ENCODE data around the gene ARSJ.

DNA sequence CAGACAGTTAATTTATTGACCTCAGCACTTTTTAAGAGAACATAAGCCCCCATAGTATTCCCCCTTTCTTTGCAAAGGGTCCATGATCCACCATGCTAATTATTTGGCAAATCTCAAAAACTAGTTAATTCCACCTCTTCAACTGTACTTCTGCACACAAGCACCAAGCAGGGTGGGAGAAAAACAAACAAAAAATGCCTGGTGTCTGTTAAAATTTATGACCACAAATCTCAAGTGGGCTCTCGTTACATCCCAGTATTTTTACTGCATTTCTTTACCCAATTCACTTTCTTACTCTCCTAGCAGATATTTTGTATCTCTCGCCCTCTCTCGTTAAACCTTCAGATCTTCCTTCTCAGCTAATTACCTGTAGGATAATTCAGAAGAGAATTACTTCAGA lies 6.1 kb downstream of the ARSJ start:
- TF ChIP-seq, protein P1, sequence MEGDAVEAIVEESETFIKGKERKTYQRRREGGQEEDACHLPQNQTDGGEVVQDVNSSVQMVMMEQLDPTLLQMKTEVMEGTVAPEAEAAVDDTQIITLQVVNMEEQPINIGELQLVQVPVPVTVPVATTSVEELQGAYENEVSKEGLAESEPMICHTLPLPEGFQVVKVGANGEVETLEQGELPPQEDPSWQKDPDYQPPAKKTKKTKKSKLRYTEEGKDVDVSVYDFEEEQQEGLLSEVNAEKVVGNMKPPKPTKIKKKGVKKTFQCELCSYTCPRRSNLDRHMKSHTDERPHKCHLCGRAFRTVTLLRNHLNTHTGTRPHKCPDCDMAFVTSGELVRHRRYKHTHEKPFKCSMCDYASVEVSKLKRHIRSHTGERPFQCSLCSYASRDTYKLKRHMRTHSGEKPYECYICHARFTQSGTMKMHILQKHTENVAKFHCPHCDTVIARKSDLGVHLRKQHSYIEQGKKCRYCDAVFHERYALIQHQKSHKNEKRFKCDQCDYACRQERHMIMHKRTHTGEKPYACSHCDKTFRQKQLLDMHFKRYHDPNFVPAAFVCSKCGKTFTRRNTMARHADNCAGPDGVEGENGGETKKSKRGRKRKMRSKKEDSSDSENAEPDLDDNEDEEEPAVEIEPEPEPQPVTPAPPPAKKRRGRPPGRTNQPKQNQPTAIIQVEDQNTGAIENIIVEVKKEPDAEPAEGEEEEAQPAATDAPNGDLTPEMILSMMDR (IDR thresholded peaks at IDR 0.05 in 4 of 5, conservative IDR thresholded peaks at IDR 0.05 in 1 of 5), result no peak
- TF ChIP-seq POLR2A (IDR thresholded peaks at IDR 0.05), result no peak
